ENCODE results near the gene L3MBTL4. TPM values are rescaled to one million over a fixed set of nuclear protein-coding genes. Genes with fewer than 3 reads are reported as not detected.

The L3MBTL4 gene
- total RNA-seq: 0.24 and 1.3 TPM in 2 replicates

GRCh38 chr18:6414723-6415417 lies at the start of gene L3MBTL4:
Gene L3MBTL4 (minus strand): TSS chr18:6414911. CDS start chr18:6311625, 103,286 bp downstream.

Measured in epithelial cell of alveolus of lung (primary cell).